Activated T-helper 2 cell treated with anti-CD3 and anti-CD28 coated beads, Interferon-gamma antibody, Interleukin-2, Interleukin-4, amounts not matched to agents 10 μg/mL and 5 μg/mL and 100 μg/mL, durations not matched to agents 14 hours and 24 hours and 36 hours (primary cell): ENCODE data around the gene PTCH1. TPM values are rescaled to one million over a fixed set of nuclear protein-coding genes. Genes with fewer than 3 reads are reported as not detected.

Source experiments
- DNase-seq: peaks from one replicate; pipeline ENCODE4 v3.0.0; 2021; ENCODE audit warnings: low spot score
- H3K27ac Mint-ChIP-seq: one replicate; pipeline ENCODE4 v1.8.0; 2021; ENCODE audit warnings: mixed read lengths
- H3K27me3 Mint-ChIP-seq: one replicate; pipeline ENCODE4 v1.8.0; 2021; ENCODE audit warnings: low read depth, mixed read lengths
- H3K36me3 Mint-ChIP-seq: one replicate; pipeline ENCODE4 v1.8.0; 2021; ENCODE audit warnings: low read depth, mixed read lengths
- H3K4me1 Mint-ChIP-seq: one replicate; pipeline ENCODE4 v1.8.0; 2021; ENCODE audit warnings: low read depth, mixed read lengths
- H3K4me3 Mint-ChIP-seq: one replicate; pipeline ENCODE4 v1.8.0; 2021; ENCODE audit warnings: low read depth, mild to moderate bottlenecking, moderate library complexity, mixed read lengths
- H3K9me3 Mint-ChIP-seq: one replicate; pipeline ENCODE4 v1.8.0; 2021; ENCODE audit warnings: mixed read lengths
- intact Hi-C: fragments of 100-400 bp; cut with micrococcal nuclease; formaldehyde crosslinking; loops from one replicate; pipeline ENCODE4 v1.15.1; 2023
- total RNA-seq: library from RNA; stranded (reverse); gene quantifications from 2 replicates; pipeline ENCODE4 v1.2.3, GENCODE V29; 2022

Gene PTCH1
- total RNA-seq, 1 donor from 2014 or later, result 5.2 TPM

DNA sequence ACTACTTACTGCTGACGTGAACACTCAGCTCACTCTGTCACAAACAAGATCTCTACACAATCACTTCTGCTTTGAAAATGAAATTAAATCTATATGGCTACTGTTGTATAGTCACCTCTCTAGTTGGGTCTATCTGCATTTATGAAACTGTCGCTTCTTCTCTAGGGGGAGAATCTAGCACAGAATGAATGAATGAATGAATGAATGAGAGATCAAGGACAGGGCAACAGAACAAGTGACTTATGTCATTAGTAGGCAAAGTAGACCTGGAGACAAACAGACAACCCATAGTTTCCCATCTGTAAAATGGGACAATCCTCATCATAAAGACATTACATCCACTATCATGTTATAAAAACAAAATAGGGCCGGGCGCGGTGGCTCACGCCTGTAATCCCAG, 13.4 kb downstream of the PTCH1 start:
- Mint-ChIP-seq H3K36me3 (no peaks in the 10 kb centered on the region), H3K27ac (no peak overlapping the region), H3K27me3 (peaks cover 52% of the 10 kb centered on the region), H3K4me3 (no peak overlapping the region), H3K9me3 (no peaks in the 10 kb centered on the region), H3K4me1 (peaks cover 16% of the 10 kb centered on the region)
- DNase-seq, result no peak
- intact Hi-C loops, result loop anchor here (10.0 kb wide), 2 partner anchors 79 to 159 kb away; no protein-coding TSS in a partner anchor

DNA sequence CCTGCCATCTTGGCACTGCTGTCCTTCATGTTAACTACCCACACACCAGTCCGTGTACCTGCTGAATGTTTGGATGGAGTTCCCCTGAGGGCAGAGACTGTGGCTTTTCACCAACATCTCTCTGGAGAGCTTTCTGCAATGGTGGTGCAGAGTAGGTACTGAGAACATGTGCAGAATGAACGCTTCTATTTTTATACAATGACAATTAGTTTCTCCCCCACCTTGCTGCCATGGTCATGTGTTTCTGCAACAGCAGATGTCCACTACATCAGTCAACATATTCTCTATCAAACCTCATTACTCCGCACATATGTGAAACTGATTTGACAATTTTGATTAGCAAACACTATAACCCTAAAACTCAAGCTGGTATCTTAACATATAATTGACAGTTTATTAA, 14.5 kb downstream of the PTCH1 start:
- Mint-ChIP-seq H3K27me3 (peaks cover 56% of the 10 kb centered on the region), H3K4me3 (no peak overlapping the region), H3K27ac (no peak overlapping the region), H3K9me3 (no peaks in the 10 kb centered on the region), H3K36me3 (no peaks in the 10 kb centered on the region), H3K4me1 (peaks cover 21% of the 10 kb centered on the region)
- DNase-seq, result no peak
- intact Hi-C loops, result loop anchor here (10.0 kb wide), 2 partner anchors 77 to 157 kb away; no protein-coding TSS in a partner anchor

- no peaks in the 10 kb centered on the region for H3K9me3 Mint-ChIP-seq
- H3K4me1 Mint-ChIP-seq, result peaks cover 22% of the 10 kb centered on the region
- no peak overlapping the region for H3K4me3 Mint-ChIP-seq
- no peaks in the 10 kb centered on the region for H3K36me3 Mint-ChIP-seq
- intact Hi-C loops, result loop anchor here (10.0 kb wide), 2 partner anchors 75 to 155 kb away; no protein-coding TSS in a partner anchor
- H3K27me3 Mint-ChIP-seq, result peaks cover 58% of the 10 kb centered on the region
- no peak for DNase-seq
- no peak overlapping the region for H3K27ac Mint-ChIP-seq
These were observed 16.9 kb downstream of the PTCH1 start for GRCh38 chr9:95499847-95500246.

DNA sequence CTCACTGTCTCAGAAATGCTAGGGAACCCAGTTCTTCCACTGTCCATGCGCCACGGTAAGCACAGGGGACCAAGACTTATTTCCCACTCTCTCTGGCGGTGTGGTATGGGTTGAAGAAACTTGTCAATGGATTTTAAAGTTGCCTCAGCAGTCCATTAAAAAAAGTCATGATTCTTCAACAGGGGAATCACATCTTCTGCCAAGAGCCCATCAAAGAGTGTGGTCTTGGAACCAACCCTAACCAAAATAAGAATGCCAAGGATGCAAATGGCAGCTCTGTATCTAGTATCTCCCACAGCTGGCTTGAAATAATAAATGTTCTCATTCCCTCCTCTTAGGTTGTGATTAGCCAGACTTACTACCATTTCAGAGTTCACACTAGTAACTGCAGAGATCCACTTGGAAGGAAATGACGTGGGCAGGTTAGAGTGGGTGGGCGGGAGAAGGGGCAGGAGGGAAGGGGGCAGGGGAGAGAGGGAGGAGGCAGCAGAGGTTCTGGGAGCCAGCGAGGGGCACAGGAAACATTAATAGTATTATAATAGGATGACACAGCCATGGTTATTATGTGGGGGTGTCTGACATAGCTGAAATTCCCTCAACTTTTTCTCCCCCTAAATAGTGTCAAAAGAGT, 17.6 kb downstream of the PTCH1 start:
- Mint-ChIP-seq H3K27ac (no peak overlapping the region), H3K27me3 (peaks cover 52% of the 10 kb centered on the region), H3K4me3 (no peak overlapping the region), H3K36me3 (no peaks in the 10 kb centered on the region), H3K9me3 (no peaks in the 10 kb centered on the region), H3K4me1 (peaks cover 25% of the 10 kb centered on the region)
- DNase-seq, result no peak
- intact Hi-C loops, result no loop called here

DNA sequence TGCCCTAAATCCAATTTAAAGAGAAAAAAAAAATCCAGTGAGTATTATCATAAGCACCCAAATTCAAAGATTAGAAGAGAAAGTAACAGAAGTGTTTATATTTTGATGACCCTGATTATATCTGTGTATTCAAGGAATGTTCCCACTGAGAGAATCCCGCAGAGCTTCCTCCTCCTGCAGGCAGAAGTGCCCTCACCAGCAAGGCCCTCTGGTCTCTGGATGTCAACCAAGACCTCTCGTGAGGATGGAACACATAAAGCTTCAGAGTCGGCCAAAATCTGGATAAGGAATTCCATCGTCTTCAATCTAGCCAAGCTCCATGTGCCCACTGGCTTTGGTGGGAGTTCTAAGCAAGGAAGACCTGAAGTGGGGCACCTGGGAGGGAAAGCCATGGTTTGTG, 18.1 kb downstream of the PTCH1 start:
- Mint-ChIP-seq H3K4me1 (peaks cover 24% of the 10 kb centered on the region), H3K36me3 (no peaks in the 10 kb centered on the region), H3K27me3 (peaks cover 49% of the 10 kb centered on the region), H3K4me3 (no peak overlapping the region), H3K9me3 (no peaks in the 10 kb centered on the region), H3K27ac (no peak overlapping the region)
- DNase-seq, result no peak
- intact Hi-C loops, result no loop called here

DNA sequence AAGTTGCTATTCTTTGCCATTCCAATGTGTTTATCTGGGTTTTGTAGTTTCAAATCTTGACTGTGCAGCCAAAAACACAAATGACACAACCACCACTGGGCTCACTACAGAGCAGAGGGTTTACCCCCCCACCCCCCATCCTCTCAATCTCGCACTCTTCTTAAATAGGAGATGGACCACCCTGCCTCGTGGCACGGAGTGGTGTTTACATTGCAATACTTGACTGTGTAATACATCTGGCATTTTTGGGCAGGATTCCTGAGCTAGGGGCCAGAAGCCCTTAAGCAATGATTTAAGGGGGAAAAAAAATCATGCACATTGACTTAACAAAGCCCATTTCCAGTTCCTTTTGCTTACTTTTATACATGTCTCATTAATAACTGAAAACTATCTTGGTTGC, 19.0 kb downstream of the PTCH1 start:
- H3K9me3 Mint-ChIP-seq, result no peaks in the 10 kb centered on the region
- DNase-seq, result no peak
- H3K36me3 Mint-ChIP-seq, result no peaks in the 10 kb centered on the region
- intact Hi-C loops, result no loop called here
- no peak overlapping the region for H3K4me3 Mint-ChIP-seq
- peaks cover 42% of the 10 kb centered on the region for H3K27me3 Mint-ChIP-seq
- H3K27ac Mint-ChIP-seq, result no peak overlapping the region
- H3K4me1 Mint-ChIP-seq, result peaks cover 24% of the 10 kb centered on the region

DNA sequence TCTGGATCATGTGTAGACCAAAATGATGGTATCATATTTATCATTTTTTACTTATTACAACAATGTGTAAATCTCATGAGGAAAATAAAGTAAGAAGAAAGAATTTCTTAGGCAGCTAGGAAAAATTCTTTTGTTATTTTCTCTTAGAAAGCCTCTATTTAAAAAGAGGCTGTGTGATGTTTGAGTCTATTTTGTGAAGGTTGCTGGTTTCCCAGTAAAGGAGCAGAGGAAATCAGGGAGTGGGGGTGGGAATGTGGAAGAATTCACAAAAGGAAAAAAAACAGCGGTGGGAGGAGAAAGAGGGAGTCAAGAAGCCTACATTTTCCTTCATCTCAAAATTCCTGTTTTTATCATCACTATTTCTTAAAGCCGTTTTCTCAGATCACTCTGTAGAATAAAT, 20.1 kb downstream of the PTCH1 start:
- H3K27ac Mint-ChIP-seq, result no peak overlapping the region
- intact Hi-C loops, result no loop called here
- no peak for DNase-seq
- no peaks in the 10 kb centered on the region for H3K36me3 Mint-ChIP-seq
- peaks cover 34% of the 10 kb centered on the region for H3K27me3 Mint-ChIP-seq
- no peak overlapping the region for H3K4me3 Mint-ChIP-seq
- peaks cover 26% of the 10 kb centered on the region for H3K4me1 Mint-ChIP-seq
- no peaks in the 10 kb centered on the region for H3K9me3 Mint-ChIP-seq

GRCh38 chr9:95495961-95496360, 20.8 kb downstream of the PTCH1 start:
- DNase-seq, result no peak
- intact Hi-C loops, result no loop called here
- H3K27ac Mint-ChIP-seq, result no peak overlapping the region
- H3K4me3 Mint-ChIP-seq, result no peak overlapping the region
- no peaks in the 10 kb centered on the region for H3K36me3 Mint-ChIP-seq
- H3K9me3 Mint-ChIP-seq, result no peaks in the 10 kb centered on the region
- H3K4me1 Mint-ChIP-seq, result peaks cover 29% of the 10 kb centered on the region
- H3K27me3 Mint-ChIP-seq, result peaks cover 31% of the 10 kb centered on the region

GRCh38 chr9:95495529-95495928, 21.2 kb downstream of the PTCH1 start:
- no peak for DNase-seq
- Mint-ChIP-seq H3K4me1 (peaks cover 30% of the 10 kb centered on the region), H3K4me3 (no peak overlapping the region), H3K27ac (no peak overlapping the region), H3K27me3 (peaks cover 31% of the 10 kb centered on the region), H3K9me3 (no peaks in the 10 kb centered on the region), H3K36me3 (no peaks in the 10 kb centered on the region)
- intact Hi-C loops, result no loop called here

DNA sequence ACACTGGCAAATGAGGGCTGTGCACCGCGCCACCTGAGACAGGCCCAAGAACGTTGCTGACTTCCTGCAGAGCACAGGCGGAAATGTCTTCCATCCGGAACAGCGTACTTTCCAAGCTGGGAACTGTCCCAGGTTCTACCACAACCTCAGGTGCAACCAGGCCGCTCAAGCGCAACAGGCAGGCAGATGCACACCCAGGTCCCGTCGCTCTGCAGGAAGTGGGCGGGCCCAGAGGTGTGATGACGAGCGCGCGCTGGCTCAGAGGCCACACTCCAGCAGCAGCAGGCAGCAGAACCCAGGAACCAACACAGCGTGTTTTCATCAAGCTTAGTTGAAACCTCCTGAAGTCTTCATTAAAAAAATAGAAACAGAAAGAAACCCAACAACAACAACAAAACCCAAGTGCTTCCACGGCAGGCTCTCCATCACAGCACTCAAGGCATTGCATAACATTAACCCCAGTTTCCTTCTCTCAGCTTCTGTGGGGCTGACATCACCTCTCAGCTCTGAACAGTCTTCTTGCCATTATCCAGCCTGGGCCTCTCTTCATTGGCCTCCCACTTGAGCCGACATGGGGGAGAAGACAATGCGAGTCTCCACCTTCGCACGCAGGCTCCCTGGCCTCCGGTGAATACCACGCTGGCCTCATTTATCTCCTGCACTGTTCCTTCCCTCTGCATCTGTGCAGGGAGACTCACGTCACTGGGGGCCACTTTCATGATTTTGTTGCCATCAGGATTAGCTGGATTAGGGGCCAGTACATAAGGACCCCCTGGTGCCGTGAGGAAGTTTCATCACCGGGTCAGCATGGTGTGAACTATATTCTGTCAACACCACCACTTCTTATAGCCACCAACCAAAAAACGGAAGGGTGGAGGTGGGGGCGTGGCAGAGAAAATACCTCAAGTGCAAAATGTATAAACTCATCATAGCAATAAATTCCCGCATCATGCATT, 22.1 kb downstream of the PTCH1 start:
- Mint-ChIP-seq H3K27ac (peak overlapping the region; percentile 71), H3K36me3 (no peaks in the 10 kb centered on the region), H3K4me1 (peaks cover 30% of the 10 kb centered on the region), H3K4me3 (peak overlapping the region; percentile 58), H3K27me3 (peaks cover 24% of the 10 kb centered on the region), H3K9me3 (no peaks in the 10 kb centered on the region)
- peak; percentile 79 for DNase-seq
- intact Hi-C loops, result loop anchor here (1.0 kb wide), 1 partner anchor 12 kb away; no protein-coding TSS in a partner anchor

- H3K27ac Mint-ChIP-seq, result peak overlapping the region; percentile 71
- peak overlapping the region; percentile 58 for H3K4me3 Mint-ChIP-seq
- H3K4me1 Mint-ChIP-seq, result peaks cover 30% of the 10 kb centered on the region
These were observed 22.8 kb downstream of the PTCH1 start for GRCh38 chr9:95494022-95494415.

DNA sequence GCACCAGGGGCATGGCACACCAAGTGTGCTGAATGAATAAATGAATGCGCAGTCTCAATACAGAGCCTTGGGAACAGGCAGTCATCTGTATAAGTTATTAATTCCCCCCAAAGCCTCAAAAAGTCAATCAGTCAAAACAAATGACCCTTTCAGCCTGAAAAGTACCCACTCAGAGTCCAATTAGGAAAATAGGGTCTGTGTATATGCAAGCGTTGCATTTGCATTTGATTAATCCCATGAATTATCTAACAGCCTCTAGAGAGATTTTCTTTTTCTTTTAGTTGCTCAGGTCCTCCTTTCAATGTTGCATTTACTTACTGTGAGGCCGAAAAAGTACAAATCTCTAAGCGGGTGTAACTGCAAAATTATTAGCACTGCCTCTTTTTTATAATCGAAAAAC, 23.4 kb downstream of the PTCH1 start:
- Mint-ChIP-seq H3K27me3 (peaks cover 19% of the 10 kb centered on the region), H3K36me3 (no peaks in the 10 kb centered on the region), H3K9me3 (no peaks in the 10 kb centered on the region), H3K4me1 (peaks cover 29% of the 10 kb centered on the region), H3K4me3 (no peak overlapping the region), H3K27ac (no peak overlapping the region)
- DNase-seq, result no peak
- intact Hi-C loops, result no loop called here

More at GRCh38 chr9:95494022-95494415, 22.8 kb downstream of the PTCH1 start:
- H3K9me3 Mint-ChIP-seq, result no peaks in the 10 kb centered on the region
- H3K36me3 Mint-ChIP-seq, result no peaks in the 10 kb centered on the region
- no peak for DNase-seq
- H3K27me3 Mint-ChIP-seq, result peaks cover 22% of the 10 kb centered on the region
- intact Hi-C loops, result loop anchor here (1.0 kb wide), 1 partner anchor 12 kb away; no protein-coding TSS in a partner anchor
